ENCODE data around the gene THNSL1. TPM values are rescaled to one million over a fixed set of nuclear protein-coding genes. Genes with fewer than 3 reads are reported as not detected.

The THNSL1 gene
- total and polyA plus RNA-seq, 12 donors: 1.4 to 6.8 (median 5.1) TPM

DNA sequence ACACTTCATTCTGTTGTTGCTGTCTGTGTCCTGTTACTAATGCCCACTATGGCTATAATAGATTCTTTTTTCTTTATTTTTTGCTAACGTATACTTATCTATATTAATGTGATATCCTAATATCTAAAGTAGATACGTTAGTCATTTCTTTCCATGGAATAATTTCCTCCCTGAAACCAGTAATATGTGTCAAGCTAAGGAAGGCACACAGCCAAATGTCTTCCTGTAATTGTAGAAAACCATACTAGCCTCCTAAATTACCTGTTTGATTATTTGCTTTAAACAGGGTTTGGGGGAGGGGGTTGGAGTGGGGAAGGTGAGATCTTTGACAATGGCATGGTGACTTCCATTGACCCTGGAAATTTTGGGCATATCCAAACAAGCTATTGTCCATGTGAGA is 56.4 kb downstream of the THNSL1 start:
- H3K27me3 ChIP-seq: no peaks in the 10 kb centered on the region
- H3K27ac ChIP-seq: no peak overlapping the region
- H3K36me3 ChIP-seq: no peaks in the 10 kb centered on the region
- intact Hi-C loops (cut with DNase I): loop anchor here in 2 of 10 donors (10.0 kb wide), 2 partner anchors 48 to 458 kb away; no protein-coding TSS in a partner anchor
- H3K9me3 ChIP-seq: no peaks in the 10 kb centered on the region
- DNase-seq (no peak), ATAC-seq (no peak)
- 49 to 58% methylated on average over 2 of the region's 2 CpGs for WGBS, 2 donors
- H3K4me3 ChIP-seq: no peak overlapping the region
- TF ChIP-seq, protein P1, sequence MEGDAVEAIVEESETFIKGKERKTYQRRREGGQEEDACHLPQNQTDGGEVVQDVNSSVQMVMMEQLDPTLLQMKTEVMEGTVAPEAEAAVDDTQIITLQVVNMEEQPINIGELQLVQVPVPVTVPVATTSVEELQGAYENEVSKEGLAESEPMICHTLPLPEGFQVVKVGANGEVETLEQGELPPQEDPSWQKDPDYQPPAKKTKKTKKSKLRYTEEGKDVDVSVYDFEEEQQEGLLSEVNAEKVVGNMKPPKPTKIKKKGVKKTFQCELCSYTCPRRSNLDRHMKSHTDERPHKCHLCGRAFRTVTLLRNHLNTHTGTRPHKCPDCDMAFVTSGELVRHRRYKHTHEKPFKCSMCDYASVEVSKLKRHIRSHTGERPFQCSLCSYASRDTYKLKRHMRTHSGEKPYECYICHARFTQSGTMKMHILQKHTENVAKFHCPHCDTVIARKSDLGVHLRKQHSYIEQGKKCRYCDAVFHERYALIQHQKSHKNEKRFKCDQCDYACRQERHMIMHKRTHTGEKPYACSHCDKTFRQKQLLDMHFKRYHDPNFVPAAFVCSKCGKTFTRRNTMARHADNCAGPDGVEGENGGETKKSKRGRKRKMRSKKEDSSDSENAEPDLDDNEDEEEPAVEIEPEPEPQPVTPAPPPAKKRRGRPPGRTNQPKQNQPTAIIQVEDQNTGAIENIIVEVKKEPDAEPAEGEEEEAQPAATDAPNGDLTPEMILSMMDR (IDR thresholded peaks at IDR 0.05): no peak
- H3K4me1 ChIP-seq: no peaks in the 10 kb centered on the region

DNA sequence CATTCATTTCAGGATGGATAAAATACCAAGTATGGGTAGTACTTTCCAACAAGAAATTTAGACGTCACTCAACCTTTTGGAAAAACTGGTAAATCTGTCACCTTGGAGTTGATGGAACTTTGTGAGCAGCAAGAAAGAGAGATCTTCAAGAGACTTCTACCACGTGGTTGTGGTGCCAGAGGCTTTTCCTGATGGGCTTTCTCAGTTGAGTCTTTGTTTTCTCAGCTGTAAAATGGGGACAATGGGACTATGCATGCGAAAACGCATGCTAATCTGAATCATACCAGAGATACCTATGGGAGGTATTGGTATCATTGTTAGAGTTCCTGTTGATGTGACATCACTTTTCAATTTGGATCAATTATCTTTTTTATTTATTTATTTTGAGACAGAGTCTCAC is 59.4 kb downstream of the THNSL1 start:
- TF ChIP-seq, protein P1 (IDR thresholded peaks at IDR 0.05): no peak
- intact Hi-C loops (cut with DNase I): loop anchor here in 2 of 10 donors (10.0 kb wide), 2 partner anchors 51 to 461 kb away; no protein-coding TSS in a partner anchor

More for the DNA sequence above, 59.4 kb downstream of the THNSL1 start:
- H3K4me1 ChIP-seq: peaks cover 0 to 6% (median 0%) of the 10 kb centered on the region in 9 donors
- ATAC-seq (no peak), DNase-seq (no peak)
- 87 to 90% methylated on average over 4 of the region's 4 CpGs for WGBS, 2 donors
- H3K36me3 ChIP-seq: no peaks in the 10 kb centered on the region
- H3K4me3 ChIP-seq: no peak overlapping the region
- no peaks in the 10 kb centered on the region for H3K27me3 ChIP-seq
- H3K9me3 ChIP-seq: no peaks in the 10 kb centered on the region
- H3K27ac ChIP-seq: no peak overlapping the region

Other genes with a start within 250 kb of the THNSL1 start
- gene PRTFDC1, start 64.0 kb upstream of the THNSL1 start, total RNA-seq: 10 to 100 TPM in 1 of 10 donors, 1 to 10 TPM in 9; 2.5 to 11.4 (median 4.6) TPM
- 1 to 10 TPM; 4.8 to 5.6 TPM for gene PRTFDC1, start 64.0 kb upstream of the THNSL1 start, polyA plus RNA-seq
- not detected for gene ENKUR, start 454 bp upstream of the THNSL1 start, total RNA-seq
- gene ENKUR, start 454 bp upstream of the THNSL1 start, polyA plus RNA-seq: under 1 TPM in 1 of 2 donors, not detected in 1; 0.10 TPM
- under 1 TPM in 1 of 10 donors, not detected in 9; 0.04 TPM for gene GPR158, start 158.4 kb downstream of the THNSL1 start, total RNA-seq
- gene GPR158, start 158.4 kb downstream of the THNSL1 start, polyA plus RNA-seq: under 1 TPM in 1 of 2 donors, not detected in 1; under 0.01 TPM